Parathyroid adenoma (tissue), 2 donors: ENCODE data around the gene SLC39A11.
"Not testable (repeated sequence)": the region's sequence is repeated elsewhere in the genome, so short reads cannot be mapped to it uniquely, and the experiment has no call there.

ENCODE experiments used
- H2AFZ ChIP-seq: fragments of 300-600 bp; sonication (generic); one replicate; pipeline ENCODE4 v1.7.0; 2017; ENCODE audit warnings: antibody characterized with exemption, mild to moderate bottlenecking
- H3K27ac ChIP-seq: fragments of 300-600 bp; sonication (generic); one replicate; pipeline ENCODE4 v1.7.0; 2017
- H3K27me3 ChIP-seq: fragments of 300-600 bp; sonication (generic); one replicate; pipeline ENCODE4 v1.7.0; 2017; ENCODE audit warnings: low read length; ENCODE audit not compliant: control insufficient read depth, insufficient read depth
- H3K36me3 ChIP-seq: fragments of 300-600 bp; sonication (generic); one replicate; pipeline ENCODE4 v1.7.0; 2017; ENCODE audit warnings: low read length; ENCODE audit not compliant: control insufficient read depth, insufficient read depth
- H3K4me1 ChIP-seq: fragments of 300-600 bp; sonication (generic); one replicate; pipeline ENCODE4 v1.7.0; 2017; ENCODE audit warnings: control low read depth
- H3K4me2 ChIP-seq: fragments of 300-600 bp; sonication (generic); one replicate; pipeline ENCODE4 v1.7.0; 2017; ENCODE audit warnings: low read length
- H3K4me3 ChIP-seq: fragments of 300-600 bp; sonication (generic); one replicate; pipeline ENCODE4 v1.7.0; 2017; ENCODE audit warnings: low read depth, low read length
- H3K79me2 ChIP-seq: fragments of 300-600 bp; sonication (generic); one replicate; pipeline ENCODE4 v1.7.0; 2017; ENCODE audit warnings: control low read depth
- H3K9ac ChIP-seq: fragments of 300-600 bp; sonication (generic); one replicate; pipeline ENCODE4 v1.7.0; 2017; ENCODE audit warnings: mild to moderate bottlenecking
- H3K9me3 ChIP-seq: fragments of 300-600 bp; sonication (generic); one replicate; pipeline ENCODE4 v1.7.0; 2017; ENCODE audit warnings: low read length; ENCODE audit not compliant: control insufficient read depth
- TF ChIP-seq, protein P1 (sequence below): fragments of 300-600 bp; sonication (generic); IDR thresholded peaks from one replicate; pipeline ENCODE4 v1.7.0; 2017; ENCODE audit warnings: antibody characterized with exemption, mild to moderate bottlenecking
- donor health status: primary hyperparathyroidism.

The SLC39A11 gene

DNA sequence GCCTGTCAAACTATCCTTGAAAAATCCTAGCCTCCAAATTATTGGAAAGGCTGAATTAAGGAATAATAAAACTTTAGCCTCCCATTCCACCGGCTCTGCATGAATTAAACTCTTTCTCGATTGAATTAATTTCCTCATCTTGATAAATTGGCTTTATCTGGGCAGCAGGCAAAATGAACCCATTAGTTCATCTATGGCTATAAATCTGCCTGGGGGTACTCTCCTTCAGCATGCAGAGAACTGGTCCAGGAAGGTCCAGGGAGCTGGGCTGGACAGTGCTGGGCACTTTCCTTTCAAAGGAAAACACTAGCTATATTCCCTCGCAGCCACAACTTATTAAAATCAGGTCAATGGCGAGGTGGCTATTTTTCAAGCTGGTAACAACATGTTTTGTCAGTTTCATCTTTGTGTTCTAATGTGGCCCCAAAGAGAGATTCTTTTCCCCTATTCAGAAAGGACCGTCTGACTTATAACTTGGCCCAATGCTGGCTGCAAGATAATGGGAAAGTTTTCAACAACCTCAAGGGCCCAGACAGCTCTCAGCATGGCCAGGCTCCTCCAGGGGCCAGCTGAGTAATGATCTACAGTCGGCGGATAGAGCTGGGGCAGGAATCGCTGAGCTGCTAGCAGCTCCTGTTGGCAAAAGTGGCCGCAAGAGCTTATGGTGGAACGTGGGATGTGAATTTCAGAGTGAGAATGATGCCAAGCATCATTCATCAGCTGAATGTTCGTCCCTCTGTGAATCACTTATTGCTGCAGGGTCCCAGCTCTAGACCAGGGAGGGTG is 326.9 kb downstream of the SLC39A11 start:
- Histone ChIP-seq H3K27me3 (no peaks in the 10 kb centered on the region), H3K27ac (no peak overlapping the region), H3K4me2 (no peak overlapping the region), H2AFZ (no peak overlapping the region), H3K79me2 (no peaks in the 10 kb centered on the region), H3K4me1 (no peaks in the 10 kb centered on the region), H3K9me3 (no peaks in the 10 kb centered on the region), H3K4me3 (no peak overlapping the region), H3K36me3 (no peaks in the 10 kb centered on the region), H3K9ac (no peak overlapping the region)
- TF ChIP-seq, protein P1, sequence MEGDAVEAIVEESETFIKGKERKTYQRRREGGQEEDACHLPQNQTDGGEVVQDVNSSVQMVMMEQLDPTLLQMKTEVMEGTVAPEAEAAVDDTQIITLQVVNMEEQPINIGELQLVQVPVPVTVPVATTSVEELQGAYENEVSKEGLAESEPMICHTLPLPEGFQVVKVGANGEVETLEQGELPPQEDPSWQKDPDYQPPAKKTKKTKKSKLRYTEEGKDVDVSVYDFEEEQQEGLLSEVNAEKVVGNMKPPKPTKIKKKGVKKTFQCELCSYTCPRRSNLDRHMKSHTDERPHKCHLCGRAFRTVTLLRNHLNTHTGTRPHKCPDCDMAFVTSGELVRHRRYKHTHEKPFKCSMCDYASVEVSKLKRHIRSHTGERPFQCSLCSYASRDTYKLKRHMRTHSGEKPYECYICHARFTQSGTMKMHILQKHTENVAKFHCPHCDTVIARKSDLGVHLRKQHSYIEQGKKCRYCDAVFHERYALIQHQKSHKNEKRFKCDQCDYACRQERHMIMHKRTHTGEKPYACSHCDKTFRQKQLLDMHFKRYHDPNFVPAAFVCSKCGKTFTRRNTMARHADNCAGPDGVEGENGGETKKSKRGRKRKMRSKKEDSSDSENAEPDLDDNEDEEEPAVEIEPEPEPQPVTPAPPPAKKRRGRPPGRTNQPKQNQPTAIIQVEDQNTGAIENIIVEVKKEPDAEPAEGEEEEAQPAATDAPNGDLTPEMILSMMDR, result no peak

DNA sequence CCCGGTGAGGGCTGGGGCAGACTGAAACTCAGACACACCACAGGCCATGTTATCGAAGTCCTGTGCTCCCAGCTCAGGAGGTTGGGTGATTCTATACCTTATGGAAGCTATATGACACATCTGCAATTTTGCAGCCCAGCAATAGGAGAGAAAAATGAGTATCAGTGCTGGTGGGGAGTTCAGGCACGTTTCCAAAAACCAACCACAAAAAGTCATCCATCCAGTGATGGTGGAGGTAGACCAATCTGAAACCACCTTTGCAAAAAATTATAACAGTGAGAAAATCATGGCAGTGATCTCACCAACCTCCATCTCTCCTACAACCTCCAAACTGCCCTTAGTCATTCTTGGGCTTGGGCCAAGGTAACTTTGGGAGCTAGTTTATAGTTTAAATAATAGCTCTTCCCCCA is 327.9 kb downstream of the SLC39A11 start:
- H3K9me3 ChIP-seq, result no peaks in the 10 kb centered on the region
- TF ChIP-seq, protein P1, result no peak
- H3K4me2 ChIP-seq, result no peak overlapping the region
- no peaks in the 10 kb centered on the region for H3K27me3 ChIP-seq
- no peak overlapping the region for H3K4me3 ChIP-seq
- H3K9ac ChIP-seq, result no peak overlapping the region
- no peak overlapping the region for H2AFZ ChIP-seq
- no peaks in the 10 kb centered on the region for H3K79me2 ChIP-seq
- H3K27ac ChIP-seq, result no peak overlapping the region
- no peaks in the 10 kb centered on the region for H3K36me3 ChIP-seq
- no peaks in the 10 kb centered on the region for H3K4me1 ChIP-seq

DNA sequence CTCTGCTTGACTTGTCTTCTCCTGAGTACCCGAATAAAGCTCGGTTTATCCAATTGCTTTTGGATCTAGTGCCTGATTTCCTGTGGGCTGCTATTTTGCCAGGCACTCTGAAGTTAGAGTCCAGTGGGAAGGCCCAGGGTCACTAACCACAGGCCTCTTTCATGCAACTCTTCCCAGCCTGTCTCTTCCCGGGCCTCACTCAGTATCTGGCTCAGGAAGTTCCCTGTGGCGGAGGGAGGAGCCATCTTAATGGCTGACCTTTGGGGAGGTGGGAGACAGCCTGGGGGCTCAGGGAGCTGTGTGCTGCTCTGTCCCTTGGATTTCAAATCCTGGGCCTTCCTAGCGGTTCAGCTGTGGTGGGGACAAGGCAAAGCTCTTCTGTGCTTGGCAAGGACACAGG is 328.5 kb downstream of the SLC39A11 start:
- Histone ChIP-seq H3K27me3 (no peaks in the 10 kb centered on the region), H3K9ac (no peak overlapping the region)
- TF ChIP-seq, protein P1, result no peak

DNA sequence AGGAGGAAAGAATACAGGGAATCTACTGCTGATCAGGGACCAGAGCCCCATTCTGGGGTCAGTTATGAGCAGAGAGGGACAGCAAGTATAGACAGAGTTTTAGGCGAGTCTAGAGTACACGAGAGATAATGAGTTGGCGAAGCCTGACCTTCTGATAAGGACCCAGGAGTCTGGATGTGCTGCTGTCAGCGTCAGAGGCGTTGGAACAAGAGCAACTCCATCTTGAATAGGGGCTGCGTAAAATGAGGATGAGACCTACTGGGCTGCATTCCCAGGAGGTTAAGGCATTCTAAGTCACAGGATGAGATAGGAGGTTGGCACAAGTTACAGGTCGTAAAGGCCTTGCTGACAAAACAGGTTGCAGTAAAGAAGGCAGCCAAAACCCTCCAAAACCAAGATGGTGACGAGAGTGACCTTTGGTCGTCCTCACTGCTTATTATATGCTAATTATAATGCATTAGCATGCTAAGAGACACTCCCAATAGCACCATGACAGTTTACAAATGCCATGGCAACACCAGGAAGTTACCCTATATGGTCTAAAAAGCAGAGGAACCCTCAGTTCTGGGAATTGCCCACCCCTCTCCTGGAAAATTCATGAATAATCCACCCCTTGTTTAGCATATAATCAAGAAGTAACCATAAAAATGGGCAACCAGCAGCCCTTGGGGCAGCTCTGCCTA is 330.5 kb downstream of the SLC39A11 start:
- H3K9ac ChIP-seq, H3K36me3 ChIP-seq, H3K27ac ChIP-seq, H3K27me3 ChIP-seq, H3K9me3 ChIP-seq, H2AFZ ChIP-seq, H3K4me1 ChIP-seq, H3K4me3 ChIP-seq, H3K79me2 ChIP-seq, H3K4me2 ChIP-seq: not testable (repeated sequence)

More for the DNA sequence above, 328.5 kb downstream of the SLC39A11 start:
- no peaks in the 10 kb centered on the region for H3K36me3 ChIP-seq
- H2AFZ ChIP-seq, result no peak overlapping the region
- H3K27ac ChIP-seq, result no peak overlapping the region
- no peaks in the 10 kb centered on the region for H3K9me3 ChIP-seq
- H3K4me3 ChIP-seq, result no peak overlapping the region
- no peak overlapping the region for H3K4me2 ChIP-seq
- H3K79me2 ChIP-seq, result no peaks in the 10 kb centered on the region
- no peaks in the 10 kb centered on the region for H3K4me1 ChIP-seq

DNA sequence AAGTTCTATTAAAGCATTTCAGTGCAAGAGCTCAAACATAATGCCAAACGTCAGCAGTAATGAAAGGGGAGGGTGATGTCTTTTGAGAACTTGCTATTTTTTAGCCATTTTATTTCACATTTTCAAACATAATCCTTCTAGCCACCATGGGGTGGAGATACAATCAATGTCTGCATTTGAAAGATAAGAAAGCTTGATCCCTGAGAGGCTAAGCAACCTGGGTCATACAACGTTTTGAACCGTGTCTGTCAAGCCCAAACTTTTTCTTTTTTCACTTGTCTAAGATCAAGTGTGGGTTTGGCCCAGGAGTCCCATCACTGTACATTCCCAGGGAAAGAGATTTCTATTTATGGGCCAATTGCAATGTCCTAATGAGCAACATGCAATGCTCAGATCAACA is 331.1 kb downstream of the SLC39A11 start:
- H3K79me2 ChIP-seq, result no peaks in the 10 kb centered on the region
- H3K36me3 ChIP-seq, result no peaks in the 10 kb centered on the region
- no peak overlapping the region for H3K4me3 ChIP-seq
- no peak overlapping the region for H2AFZ ChIP-seq
- no peaks in the 10 kb centered on the region for H3K9me3 ChIP-seq
- H3K4me1 ChIP-seq, result no peaks in the 10 kb centered on the region
- H3K27ac ChIP-seq, result no peak overlapping the region
- H3K9ac ChIP-seq, result no peak overlapping the region
- H3K27me3 ChIP-seq, result no peaks in the 10 kb centered on the region
- TF ChIP-seq, protein P1, result no peak
- no peak overlapping the region for H3K4me2 ChIP-seq
